Measurements from ENCODE around the gene DPH6.
"Not testable (repeated sequence)": the region's sequence is repeated elsewhere in the genome, so short reads cannot be mapped to it uniquely, and the experiment has no call there.

Gene DPH6, protein sequence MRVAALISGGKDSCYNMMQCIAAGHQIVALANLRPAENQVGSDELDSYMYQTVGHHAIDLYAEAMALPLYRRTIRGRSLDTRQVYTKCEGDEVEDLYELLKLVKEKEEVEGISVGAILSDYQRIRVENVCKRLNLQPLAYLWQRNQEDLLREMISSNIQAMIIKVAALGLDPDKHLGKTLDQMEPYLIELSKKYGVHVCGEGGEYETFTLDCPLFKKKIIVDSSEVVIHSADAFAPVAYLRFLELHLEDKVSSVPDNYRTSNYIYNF

DNA sequence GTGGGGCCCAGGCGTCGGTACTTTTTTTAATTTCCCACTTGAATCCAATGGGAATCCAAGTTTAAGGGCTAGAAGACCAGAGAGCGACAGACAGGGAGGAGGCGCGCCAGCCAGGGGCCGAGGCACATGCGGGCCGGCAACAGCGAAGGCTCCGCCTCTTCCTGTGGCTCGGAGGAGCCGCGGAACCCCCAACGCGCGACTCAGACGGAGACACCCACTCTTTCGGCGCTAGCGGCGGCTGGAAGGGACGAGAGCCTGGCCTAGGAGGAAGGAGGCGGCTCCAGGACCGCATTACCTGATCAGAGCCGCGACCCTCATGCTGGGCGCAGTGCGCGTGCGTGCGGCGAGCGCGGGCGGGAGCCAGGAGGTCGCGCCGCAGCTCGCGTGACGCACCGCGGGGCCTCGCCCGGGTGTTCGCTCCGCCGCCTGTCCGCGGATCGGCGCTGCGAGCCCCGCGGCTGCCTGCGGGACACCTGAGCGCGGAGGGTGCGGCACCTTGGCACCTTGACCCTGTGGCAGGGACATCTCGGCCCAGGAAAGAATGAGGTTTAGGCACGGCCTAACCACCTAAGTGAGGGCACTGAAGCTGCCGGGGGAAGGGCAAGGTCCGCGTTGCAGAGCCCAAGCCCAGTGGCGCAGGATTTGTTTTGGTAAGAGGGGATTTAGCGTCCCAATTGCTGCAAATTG lies at the start of gene DPH6:
DPH6 (minus strand) TSS at position 342 of the 687 bp plus-strand sequence; CDS start at position 318, 24 bp downstream.
- DNase-seq (ENCODE audit: low spot score), result peak; percentile 77

GRCh38 chr15:35595656-35596055 lies 49.7 kb upstream of the DPH6 start:
- DNase-seq (ENCODE audit: low spot score), result no peak

DNA sequence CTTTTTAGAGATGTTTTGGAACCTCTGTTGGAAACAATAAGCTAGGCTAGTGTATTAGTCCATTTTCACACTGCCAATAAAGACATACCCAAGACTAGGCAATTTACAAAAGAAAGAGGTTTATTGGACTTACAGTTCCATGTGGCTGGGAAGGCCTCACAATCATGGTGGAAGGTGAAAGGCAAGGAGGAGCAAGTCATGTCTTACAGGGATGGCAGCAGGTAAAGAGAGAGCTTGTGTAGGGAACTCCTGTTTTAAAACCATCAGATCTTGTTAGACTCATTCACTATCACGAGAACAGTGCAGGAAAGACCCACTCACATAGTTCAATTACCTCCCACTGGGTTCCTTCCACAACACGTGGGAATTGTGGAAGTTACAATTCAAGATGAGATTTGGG lies 46.0 kb upstream of the DPH6 start:
- DNase-seq (ENCODE audit: low spot score), result not testable (repeated sequence)

DNA sequence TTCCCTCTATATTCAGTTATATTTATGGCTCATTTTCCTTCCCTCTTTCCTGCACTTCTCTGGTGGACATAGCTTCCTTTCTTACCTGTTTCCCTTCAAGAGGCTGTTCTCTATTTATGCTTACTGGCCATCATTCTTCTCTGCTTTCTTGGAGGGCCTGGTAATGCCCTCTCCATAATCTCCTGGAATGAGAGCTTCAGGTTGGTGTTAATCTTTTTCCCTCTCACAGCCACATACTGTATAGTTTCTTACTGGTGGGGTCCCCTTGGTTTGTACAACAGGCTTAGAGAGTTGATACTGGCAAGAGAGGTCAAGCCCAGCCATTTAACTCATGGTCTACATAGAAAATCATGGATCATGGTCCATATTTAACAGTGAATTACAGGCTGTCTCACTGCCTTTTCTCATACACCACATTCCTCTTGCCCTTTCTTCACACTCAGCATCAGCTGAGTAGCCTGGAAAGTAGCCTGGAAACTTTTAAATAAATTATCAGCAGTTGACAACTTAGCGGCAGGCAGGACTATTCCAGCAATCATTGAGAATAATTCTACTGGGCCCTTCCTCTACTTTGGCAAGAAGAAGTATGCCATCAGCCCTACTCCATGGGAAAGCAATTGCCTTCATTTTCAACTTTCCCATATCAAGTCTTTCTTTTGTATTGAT lies 38.0 kb upstream of the DPH6 start:
- DNase-seq (ENCODE audit: low spot score), result no peak

DNA sequence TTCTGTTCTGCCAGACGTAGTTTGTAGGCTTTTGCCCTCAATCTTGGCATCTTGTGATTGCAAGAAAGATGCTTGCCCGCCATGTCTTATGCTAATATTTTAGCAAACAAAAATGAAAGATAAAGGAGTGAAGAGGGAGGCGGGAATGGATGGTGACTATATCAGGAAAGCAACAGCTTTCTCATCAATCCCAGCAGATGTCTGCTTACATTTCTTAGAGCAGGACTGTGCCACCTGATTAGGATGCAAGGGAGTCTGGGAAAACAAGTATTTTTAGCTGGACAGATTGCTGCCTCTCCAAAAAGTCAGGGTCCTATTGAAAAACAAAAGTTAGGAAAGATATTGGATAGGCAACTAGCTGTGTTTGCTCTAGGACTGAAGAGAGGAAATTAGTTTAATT lies 34.6 kb upstream of the DPH6 start:
- no peak for DNase-seq (ENCODE audit: low spot score)

DNA sequence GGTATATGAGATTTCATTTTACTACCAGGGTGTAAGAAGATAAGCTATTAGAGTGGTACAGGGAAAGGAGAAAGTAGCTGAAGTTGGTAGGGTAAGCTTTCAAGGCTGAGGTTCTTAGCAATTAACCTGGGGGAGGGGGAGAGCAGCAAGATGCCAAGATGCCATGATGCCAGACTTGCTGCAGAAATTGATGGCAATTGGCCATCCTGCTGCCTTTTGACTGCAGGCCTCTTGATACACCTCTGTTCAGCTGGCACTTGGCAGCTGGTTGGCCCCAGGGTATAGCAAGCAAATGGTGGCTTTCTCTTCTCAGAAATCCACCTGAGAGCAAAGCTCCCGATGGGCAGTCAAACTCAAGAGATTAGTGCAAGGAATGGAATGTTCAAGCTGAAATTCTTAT lies 21.4 kb upstream of the DPH6 start:
- no peak for DNase-seq (ENCODE audit: low spot score)

DNA sequence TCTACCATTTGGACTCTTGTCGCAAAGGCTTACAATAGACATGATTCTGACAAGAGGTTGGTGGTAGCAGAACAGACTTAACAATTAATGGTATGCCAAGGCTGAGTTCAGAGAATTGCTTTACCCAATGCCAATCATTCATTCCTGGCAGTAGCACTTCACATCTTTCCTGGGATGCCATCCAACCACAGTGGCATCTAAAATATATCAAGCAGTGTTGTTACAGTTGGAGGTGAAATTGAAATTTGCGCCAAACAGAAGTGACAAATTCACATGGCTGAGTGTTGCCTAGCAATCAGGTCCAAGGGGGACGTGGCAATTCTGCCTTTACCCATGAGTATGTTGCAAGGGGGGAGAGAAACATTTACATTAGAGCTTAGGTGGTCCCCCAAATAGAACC lies 21.0 kb upstream of the DPH6 start:
- DNase-seq (ENCODE audit: low spot score), result no peak

DNA sequence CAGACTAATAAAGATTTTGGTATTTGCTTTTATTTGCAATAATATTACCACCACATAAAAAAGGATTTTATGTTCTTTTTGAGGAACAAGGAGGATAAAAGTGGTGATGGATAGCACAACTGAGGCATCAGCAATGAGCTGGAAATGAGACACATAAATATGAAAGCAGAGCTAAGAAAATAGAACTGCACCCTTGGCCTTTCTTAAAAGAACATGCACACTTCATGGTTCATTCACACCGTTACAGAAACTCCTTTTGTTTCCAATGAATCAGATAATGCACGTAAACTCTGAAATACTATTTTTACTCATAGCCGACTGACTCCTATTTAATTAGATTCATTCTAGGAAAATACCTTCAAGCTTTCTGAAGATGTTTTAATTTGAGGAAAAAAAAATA lies 19.9 kb upstream of the DPH6 start:
- DNase-seq (ENCODE audit: low spot score), result no peak

GRCh38 chr15:35562641-35563040 lies 16.7 kb upstream of the DPH6 start:
- DNase-seq (ENCODE audit: low spot score), result no peak

DNA sequence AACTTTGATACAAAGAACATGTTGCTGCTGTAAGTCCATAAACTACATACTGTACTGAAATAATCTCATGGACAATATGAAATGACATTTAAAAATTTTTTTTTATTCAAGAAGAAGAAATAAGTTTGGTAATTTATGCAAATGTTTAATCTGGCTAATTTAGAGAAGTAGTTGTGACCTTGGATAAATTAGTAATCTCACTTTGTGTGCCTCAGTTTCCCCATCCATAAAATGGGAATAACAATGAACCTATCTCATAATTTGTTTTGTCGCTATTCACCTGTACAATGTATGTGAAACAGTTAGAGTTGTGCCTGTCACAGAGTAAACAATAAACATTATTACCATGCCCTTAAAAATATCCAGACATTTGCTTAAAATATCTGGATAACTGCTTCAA lies 15.3 kb upstream of the DPH6 start:
- DNase-seq (ENCODE audit: low spot score), result no peak

DNA sequence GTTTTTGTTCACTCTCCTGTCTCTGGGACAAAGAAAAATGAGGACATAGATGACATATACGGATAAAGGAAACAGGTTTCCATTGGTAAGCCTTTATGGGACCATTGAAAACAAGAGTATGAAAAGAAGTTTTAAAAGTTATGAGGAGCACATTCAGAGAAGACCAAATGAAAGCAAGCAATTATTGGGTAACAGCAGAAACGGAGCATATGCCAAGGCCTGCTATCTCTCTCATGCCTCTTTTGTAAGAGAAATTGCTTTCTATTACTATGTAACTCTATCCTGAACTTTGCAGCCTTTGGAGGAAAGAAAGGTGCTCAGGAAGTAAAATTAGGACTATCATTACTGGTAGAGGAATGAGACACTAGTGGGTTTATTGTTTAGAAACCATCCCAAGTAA lies 14.9 kb upstream of the DPH6 start:
- no peak for DNase-seq (ENCODE audit: low spot score)

GRCh38 chr15:35560258-35560657 lies 14.3 kb upstream of the DPH6 start:
- no peak for DNase-seq (ENCODE audit: low spot score)

DNA sequence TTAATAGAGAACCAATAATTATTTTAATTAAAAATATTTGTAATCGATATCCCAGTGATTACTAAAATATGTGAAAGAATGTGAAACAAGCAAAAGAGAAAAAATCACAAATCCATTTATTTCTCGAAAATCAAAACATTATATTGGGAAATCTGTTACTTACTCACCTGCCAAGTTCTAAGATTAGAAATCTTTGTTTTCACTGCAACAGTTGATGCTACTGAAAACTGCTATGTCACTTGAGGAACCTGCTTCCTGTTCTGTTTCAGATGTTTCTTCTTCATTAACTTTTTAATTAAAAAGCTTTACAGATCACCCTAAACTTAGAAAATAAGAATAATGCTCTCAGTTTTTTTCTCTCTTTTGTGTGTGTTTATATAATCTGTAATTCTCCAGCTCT lies 13.7 kb upstream of the DPH6 start:
- DNase-seq (ENCODE audit: low spot score), result no peak

DNA sequence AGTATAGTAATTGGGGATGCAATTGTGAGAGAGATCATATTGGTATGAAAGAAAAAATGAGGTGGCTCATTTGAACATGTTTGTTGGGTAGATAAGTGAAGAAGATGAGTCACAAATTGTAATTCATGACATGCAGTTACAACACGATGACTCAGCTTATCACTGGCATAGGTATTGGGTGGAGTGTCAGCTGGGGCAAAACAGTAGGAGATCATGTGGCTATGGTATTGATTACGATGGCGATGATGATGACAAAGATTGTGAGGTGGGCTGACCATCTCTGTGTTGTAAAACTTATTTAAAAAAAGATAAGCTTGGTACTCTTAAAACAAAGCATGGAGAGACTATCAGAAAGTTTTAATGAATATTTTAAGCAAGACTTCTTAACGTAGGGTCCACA lies 11.6 kb upstream of the DPH6 start:
- peak; percentile 28 for DNase-seq (ENCODE audit: low spot score)

GRCh38 chr15:35557012-35557411 lies 11.0 kb upstream of the DPH6 start:
- DNase-seq (ENCODE audit: low spot score), result no peak

DNA sequence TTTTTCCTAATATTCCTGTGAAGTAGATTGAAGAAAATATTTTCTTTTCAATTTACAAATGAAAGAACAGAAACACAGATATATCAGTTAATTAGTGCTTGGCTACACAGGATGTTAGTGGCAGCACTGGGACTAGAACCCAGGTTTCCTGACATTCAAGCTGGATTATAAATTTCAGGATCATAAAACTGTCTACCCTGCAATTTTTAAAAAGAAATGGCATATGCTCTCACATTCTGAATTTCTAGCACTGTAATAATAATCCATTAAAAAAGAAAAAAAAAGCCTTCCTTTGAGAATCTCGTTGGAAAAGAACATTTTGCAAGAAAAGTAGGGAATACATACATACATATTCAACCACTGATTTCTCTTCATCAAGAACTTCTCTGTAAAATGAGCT lies 9.3 kb upstream of the DPH6 start:
- DNase-seq (ENCODE audit: low spot score), result no peak

DNA sequence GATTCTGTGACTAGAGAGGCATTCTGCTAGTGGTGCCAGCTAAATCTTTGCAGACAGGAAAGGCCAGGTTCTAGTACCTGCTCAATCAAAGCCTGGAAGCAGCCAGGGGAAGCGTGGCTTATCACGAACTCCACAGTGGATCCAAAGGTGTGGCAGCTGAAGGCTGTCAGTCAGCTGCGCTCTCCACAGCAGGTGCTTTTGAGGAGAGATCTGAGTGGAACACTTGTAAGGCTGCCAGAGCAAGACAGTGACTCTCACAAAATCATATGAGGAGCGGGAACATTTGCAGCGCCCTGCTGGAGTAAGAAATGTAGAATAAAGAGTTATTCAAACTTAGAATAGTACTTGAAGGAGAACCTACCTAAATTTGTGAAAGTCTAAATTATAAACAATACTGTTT lies 5.0 kb upstream of the DPH6 start:
- DNase-seq (ENCODE audit: low spot score), result no peak

DNA sequence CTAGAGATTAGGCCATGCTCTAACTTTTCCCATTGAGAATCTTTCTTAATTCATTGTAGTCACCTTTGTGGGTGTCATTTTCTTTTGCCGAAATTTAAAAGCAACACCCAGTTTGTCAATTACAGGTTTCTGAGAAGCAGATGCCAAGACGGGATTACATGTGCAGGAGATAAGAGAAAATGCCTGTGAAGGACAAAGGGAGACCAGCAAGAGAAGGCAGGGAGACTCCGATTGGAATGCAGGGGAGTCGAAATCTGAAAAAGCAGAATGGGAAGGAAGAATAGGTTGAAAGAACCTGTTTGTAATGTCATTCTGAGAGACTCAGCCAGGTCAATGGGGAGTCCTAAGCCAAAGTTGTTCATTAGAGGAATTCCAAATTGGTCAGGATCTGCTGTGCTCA lies 3.6 kb upstream of the DPH6 start:
- DNase-seq (ENCODE audit: low spot score), result no peak

GRCh38 chr15:35548435-35548834 lies 2.5 kb upstream of the DPH6 start:
- no peak for DNase-seq (ENCODE audit: low spot score)

DNA sequence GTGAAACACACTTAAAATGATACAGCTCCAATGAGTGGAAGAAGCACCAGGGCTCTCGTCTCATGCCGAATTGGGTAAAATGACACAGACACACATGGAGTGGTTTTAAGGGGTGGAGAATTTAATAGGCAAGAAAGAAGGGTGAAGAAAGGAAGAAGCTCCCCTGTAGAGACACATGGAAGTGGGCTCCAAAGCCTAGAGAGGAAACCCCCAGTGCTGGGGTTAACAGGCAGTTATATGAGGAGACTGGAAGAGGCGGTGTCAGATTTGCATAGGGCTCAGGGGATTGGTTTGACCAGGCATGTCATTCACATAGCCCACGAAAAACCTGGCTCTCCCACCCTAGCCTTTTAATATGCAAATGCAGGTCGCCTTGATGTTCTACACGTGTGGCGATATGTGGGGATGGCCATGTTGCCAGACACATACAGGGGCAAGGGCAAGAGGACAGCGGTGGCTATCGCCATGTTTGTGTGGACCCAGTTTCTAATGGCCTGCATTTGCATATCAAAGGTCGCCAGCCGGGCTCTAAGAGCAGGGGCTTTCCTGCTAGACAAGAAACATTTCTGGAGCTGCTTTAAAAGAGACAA lies 1.9 kb upstream of the DPH6 start:
- no peak for DNase-seq (ENCODE audit: low spot score)

DNA sequence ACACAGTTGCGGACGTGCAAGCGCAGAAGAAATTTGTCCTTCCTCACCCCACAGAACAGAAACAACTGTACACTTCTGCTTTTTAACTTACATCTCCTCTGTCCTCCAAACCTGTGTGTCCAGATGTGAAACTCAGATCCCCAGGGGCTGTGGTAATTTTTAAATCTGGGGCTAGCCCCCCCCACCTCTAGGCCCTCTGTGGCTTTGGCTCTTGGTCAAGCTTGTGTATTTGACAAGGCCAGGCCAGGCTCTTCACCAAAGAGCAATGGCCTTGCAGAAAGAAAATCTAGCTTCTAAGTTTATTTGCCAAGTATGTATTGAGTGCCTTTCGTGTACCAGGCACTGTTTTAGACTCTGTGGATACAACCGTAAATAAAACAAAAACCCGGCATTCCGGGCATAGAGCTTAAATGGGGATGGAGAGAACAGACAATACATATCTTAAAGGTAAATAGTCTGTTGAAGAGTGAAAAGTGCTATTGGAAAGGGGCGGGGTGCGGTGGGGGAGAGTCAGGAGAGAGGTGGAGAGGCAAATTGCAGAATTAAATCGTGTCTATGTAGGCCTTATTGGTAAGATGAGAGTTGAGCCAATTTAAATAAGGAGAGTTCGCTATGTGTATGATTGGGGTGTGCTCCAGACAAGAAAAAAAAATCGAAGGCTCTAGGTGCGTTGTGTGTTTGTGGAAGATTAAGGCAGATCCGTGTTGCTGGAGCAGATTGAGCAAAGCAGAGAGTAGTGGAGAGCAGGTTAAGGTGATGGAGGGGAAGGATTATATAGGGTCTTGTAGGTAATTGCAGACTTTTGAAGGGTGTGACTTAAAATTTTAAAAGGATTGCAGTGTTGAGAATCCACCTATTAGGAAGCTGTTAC lies 781 bp upstream of the DPH6 start:
- no peak for DNase-seq (ENCODE audit: low spot score)

DNA sequence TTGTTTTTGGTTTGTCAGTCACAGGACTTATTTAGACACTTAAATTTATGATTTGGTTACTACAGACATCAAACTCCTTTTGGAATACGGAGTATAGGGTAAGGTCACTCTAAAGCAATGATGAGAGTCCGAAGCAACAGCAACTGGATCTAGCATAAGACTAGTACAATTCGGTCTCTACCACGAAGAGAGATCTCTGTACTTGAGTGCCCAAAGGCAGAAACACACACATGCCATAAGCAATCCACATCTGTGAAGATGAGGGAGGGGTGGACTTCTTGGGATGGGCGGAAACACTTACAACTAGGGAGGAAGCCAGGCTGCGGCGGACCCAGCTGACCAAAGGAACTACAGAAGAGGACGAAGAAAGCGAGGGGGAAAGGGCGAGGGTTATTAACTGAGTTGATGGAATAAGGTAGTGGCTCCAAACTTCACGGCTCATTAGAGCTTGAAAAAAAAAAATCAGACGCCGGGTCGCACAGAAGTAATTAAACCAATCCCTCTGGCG lies 595 bp downstream of the DPH6 start:
- peak; percentile 39 for DNase-seq (ENCODE audit: low spot score)

Data from SW480 (cell line).